Endodermal cell (in vitro differentiated cells): Measurements from ENCODE around the gene EXOC6. TPM values are rescaled to one million over a fixed set of nuclear protein-coding genes. Genes with fewer than 3 reads are reported as not detected.
A peak's percentile ranks its signal among the peaks of the same experiment; 100 is the strongest.

Experiments
- DNase-seq: peaks from one replicate; pipeline ENCODE4 v3.0.0-alpha.2; 2017
- H3K27ac ChIP-seq: 2 replicates; pipeline ENCODE4 v1.5.1; 2013; ENCODE audit warnings: mild to moderate bottlenecking, low read depth, low read length, moderate library complexity
- H3K27me3 ChIP-seq: 2 replicates; pipeline ENCODE4 v1.6.1; 2013; ENCODE audit warnings: mild to moderate bottlenecking, low read length, moderate library complexity; ENCODE audit not compliant: insufficient read depth, control insufficient read depth, poor library complexity, severe bottlenecking
- H3K36me3 ChIP-seq: 2 replicates; pipeline ENCODE4 v1.7.0; 2013; ENCODE audit warnings: mild to moderate bottlenecking, low read length, moderate library complexity; ENCODE audit not compliant: control insufficient read depth, insufficient read depth
- H3K4me1 ChIP-seq: one replicate; pipeline ENCODE4 v1.7.0; 2013; ENCODE audit warnings: low read length; ENCODE audit not compliant: control insufficient read depth, insufficient read depth
- H3K4me3 ChIP-seq: 2 replicates; pipeline ENCODE4 v1.5.1; 2013; ENCODE audit warnings: mild to moderate bottlenecking, low read length, moderate library complexity
- H3K9ac ChIP-seq: 2 replicates; pipeline ENCODE4 v1.6.1; 2013; ENCODE audit warnings: mild to moderate bottlenecking, low read length, moderate library complexity; ENCODE audit not compliant: poor library complexity, severe bottlenecking; ENCODE audit errors: extremely low read depth
- H3K9me3 ChIP-seq: 2 replicates; pipeline ENCODE4 v1.6.1; 2013; ENCODE audit warnings: mild to moderate bottlenecking, low read length, moderate library complexity; ENCODE audit not compliant: control insufficient read depth
- H3K27ac Mint-ChIP-seq: 2 replicates; pipeline ENCODE4 v1.8.0; 2020; ENCODE audit warnings: mixed read lengths
- H3K27me3 Mint-ChIP-seq: 2 replicates; pipeline ENCODE4 v1.8.0; 2021; ENCODE audit warnings: mild to moderate bottlenecking, mixed read lengths; ENCODE audit not compliant: insufficient read depth
- H3K36me3 Mint-ChIP-seq: 2 replicates; pipeline ENCODE4 v1.8.0; 2020; ENCODE audit warnings: low read depth, mixed read lengths
- H3K4me1 Mint-ChIP-seq: 2 replicates; pipeline ENCODE4 v1.8.0; 2020; ENCODE audit warnings: mixed read lengths
- H3K4me3 Mint-ChIP-seq: 2 replicates; pipeline ENCODE4 v1.8.0; 2020; ENCODE audit warnings: mild to moderate bottlenecking, moderate library complexity, mixed read lengths
- H3K9me3 Mint-ChIP-seq: 2 replicates; pipeline ENCODE4 v1.8.0; 2020; ENCODE audit warnings: mild to moderate bottlenecking, mixed read lengths
- WGBS, 2 experiments: methylation state at CpG; one replicate each; pipeline versions ENCODE4 v1.1.5 to v1.1.7; 2013; ENCODE audit warnings: missing lambda C conversion rate in 2 of 2, mixed read lengths in 1 of 2; ENCODE audit not compliant: insufficient coverage in 1 of 2, insufficient read length in 1 of 2; 5-methylcytosine and 5-hydroxymethylcytosine counted together
- total RNA-seq, 2 donors: library from RNA; stranded (reverse); fragmentation: NEBNext Ultra II Directional in 1 of 2; extraction: Animal tissue kit (Norgen Biotek cat#: 25700) in 1 of 2; gene quantifications; 2 replicates in 1 of 2; 3 replicates in 1 of 2; pipeline ENCODE4 v1.2.1, GENCODE V29; 2021
- TF ChIP-seq, protein P1 (sequence below): fragments of 200-600 bp; sonication (generic); conservative IDR thresholded peaks from 2 replicates; pipeline ENCODE4 v1.5.0; 2021; ENCODE audit warnings: antibody characterized with exemption, mild to moderate bottlenecking

EXOC6 gene
- total RNA-seq, 2 donors from 2014 or later: 12.1 to 21.3 TPM

DNA sequence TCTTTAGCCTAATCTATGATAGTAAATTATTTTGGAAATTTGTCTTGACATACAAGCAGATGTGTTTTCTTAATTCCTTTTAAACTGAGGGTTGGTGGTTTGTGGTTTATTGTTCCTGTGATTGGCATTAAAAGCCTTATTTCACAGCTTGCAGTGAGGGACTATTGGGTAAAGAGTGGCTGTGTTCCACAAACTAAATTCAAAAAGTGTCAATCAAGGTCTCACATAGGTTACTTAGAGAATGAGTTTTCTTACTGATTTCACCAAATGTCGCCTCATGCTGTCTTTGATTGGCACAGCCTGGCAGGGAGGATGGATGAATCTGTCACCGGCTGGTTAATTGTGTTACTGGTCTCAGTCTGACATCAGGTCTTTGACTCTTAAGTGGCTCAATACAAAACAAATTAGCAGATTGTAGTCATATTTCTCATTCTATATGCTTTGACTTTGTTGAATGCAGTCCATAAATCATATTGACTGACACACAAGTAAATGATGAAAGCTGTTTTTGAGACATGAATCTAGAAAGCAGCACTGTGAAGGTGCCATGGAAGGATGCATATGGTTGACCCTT lies 145.5 kb downstream of the EXOC6 start:
- Mint-ChIP-seq H3K4me3 (no peak overlapping the region), H3K27me3 (no peaks in the 10 kb centered on the region), H3K27ac (no peak overlapping the region), H3K36me3 (no peaks in the 10 kb centered on the region), H3K9me3 (no peaks in the 10 kb centered on the region), H3K4me1 (peaks cover 11% of the 10 kb centered on the region)
- no peak for DNase-seq
- 68 to 71% methylated on average over 1 to 2 of the region's 2 CpGs for WGBS, 2 experiments
- no peaks in the 10 kb centered on the region for H3K9me3 ChIP-seq
- no peaks in the 10 kb centered on the region for H3K27me3 ChIP-seq
- H3K9ac ChIP-seq: no peak overlapping the region
- no peaks in the 10 kb centered on the region for H3K36me3 ChIP-seq
- H3K27ac ChIP-seq: peak overlapping the region; percentile 94
- TF ChIP-seq, protein P1, sequence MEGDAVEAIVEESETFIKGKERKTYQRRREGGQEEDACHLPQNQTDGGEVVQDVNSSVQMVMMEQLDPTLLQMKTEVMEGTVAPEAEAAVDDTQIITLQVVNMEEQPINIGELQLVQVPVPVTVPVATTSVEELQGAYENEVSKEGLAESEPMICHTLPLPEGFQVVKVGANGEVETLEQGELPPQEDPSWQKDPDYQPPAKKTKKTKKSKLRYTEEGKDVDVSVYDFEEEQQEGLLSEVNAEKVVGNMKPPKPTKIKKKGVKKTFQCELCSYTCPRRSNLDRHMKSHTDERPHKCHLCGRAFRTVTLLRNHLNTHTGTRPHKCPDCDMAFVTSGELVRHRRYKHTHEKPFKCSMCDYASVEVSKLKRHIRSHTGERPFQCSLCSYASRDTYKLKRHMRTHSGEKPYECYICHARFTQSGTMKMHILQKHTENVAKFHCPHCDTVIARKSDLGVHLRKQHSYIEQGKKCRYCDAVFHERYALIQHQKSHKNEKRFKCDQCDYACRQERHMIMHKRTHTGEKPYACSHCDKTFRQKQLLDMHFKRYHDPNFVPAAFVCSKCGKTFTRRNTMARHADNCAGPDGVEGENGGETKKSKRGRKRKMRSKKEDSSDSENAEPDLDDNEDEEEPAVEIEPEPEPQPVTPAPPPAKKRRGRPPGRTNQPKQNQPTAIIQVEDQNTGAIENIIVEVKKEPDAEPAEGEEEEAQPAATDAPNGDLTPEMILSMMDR: no peak
- peaks cover 5% of the 10 kb centered on the region for H3K4me1 ChIP-seq
- no peak overlapping the region for H3K4me3 ChIP-seq

DNA sequence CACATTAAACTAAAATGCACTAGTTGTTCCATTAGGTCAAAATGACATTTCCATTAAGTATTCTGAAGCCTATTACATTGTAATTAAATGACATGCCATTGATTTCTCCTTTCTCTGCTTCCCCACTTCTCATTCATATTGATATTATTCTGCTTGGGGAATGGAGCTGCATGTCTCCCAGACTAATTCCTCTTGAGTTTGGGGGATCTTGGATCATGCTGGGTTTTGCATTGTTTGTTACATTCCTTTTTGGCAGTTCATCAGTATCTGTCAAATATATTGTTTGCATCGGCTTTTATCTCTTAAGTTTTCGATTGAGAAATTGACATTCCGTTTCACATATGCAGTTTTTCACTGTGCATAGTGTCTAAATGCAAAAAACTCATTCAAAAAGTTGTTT lies 147.2 kb downstream of the EXOC6 start:
- Histone ChIP-seq H3K9me3 (no peaks in the 10 kb centered on the region), H3K4me1 (peaks cover 4% of the 10 kb centered on the region), H3K36me3 (no peaks in the 10 kb centered on the region), H3K9ac (no peak overlapping the region), H3K4me3 (no peak overlapping the region), H3K27me3 (no peaks in the 10 kb centered on the region), H3K27ac (peak overlapping the region; percentile 87)
- WGBS, 2 experiments: 61 to 67% methylated on average over 2 to 3 of the region's 3 CpGs
- no peak overlapping the region for H3K4me3 Mint-ChIP-seq
- no peak overlapping the region for H3K27ac Mint-ChIP-seq
- H3K27me3 Mint-ChIP-seq: no peaks in the 10 kb centered on the region
- H3K4me1 Mint-ChIP-seq: peaks cover 4% of the 10 kb centered on the region
- TF ChIP-seq, protein P1: no peak
- H3K36me3 Mint-ChIP-seq: no peaks in the 10 kb centered on the region
- DNase-seq: no peak
- no peaks in the 10 kb centered on the region for H3K9me3 Mint-ChIP-seq

DNA sequence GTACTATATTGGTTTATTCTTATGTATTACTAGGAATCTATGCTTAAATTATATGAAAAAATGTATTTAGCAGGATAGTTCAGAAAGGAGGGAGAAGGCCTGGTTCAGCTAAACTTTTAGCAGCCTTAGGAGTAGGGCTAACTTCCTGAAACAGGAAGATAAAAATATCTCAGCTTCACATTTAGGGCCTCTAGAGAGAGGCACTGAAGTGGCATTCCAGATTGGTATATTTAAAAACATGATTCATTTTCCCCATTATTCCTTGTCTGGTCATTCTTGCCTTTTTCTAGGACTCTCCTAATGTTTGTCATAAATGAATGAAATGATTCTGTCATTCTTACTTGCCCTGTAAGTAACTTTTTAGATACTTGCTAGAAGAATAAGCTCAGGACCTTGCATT lies 149.3 kb downstream of the EXOC6 start:
- no peaks in the 10 kb centered on the region for H3K27me3 Mint-ChIP-seq
- no peak overlapping the region for H3K4me3 ChIP-seq
- H3K27me3 ChIP-seq: no peaks in the 10 kb centered on the region
- TF ChIP-seq, protein P1: no peak
- no peaks in the 10 kb centered on the region for H3K36me3 ChIP-seq
- no peak overlapping the region for H3K9ac ChIP-seq
- H3K4me1 ChIP-seq: no peaks in the 10 kb centered on the region
- no peaks in the 10 kb centered on the region for H3K9me3 ChIP-seq
- H3K4me3 Mint-ChIP-seq: no peak overlapping the region
- no peaks in the 10 kb centered on the region for H3K36me3 Mint-ChIP-seq
- H3K27ac ChIP-seq: no peak overlapping the region
- no peaks in the 10 kb centered on the region for H3K4me1 Mint-ChIP-seq
- DNase-seq: no peak
- H3K9me3 Mint-ChIP-seq: no peaks in the 10 kb centered on the region
- no peak overlapping the region for H3K27ac Mint-ChIP-seq
